K562 (cell line): ENCODE measurements around the gene CRYBB2. TPM values are rescaled to one million over a fixed set of nuclear protein-coding genes. Genes with fewer than 3 reads are reported as not detected.
A peak's percentile ranks its signal among the peaks of the same experiment; 100 is the strongest.

Experiments
- ATAC-seq: fragments of 200-7000 bp; cut with Tn5 transposase; 3 replicates; pipeline ENCODE4 v1.9.1; 2020; ENCODE audit warnings: moderate library complexity
- BruUV-seq: library from RNA; stranded (reverse); fragments of 400-500 nt; replicated peaks from 2 replicates; lab custom pipeline; 2021; lab: Mats Ljungman, UMichigan
- CTCF ChIA-PET: fragments of 300-600 bp; formaldehyde crosslinking; extraction: SDS; loops from one replicate; lab custom pipeline; 2021; ENCODE audit warnings: low intra/inter-chr PET ratio; lab: Yijun Ruan, JAX
- POLR2A ChIA-PET: fragments of 300-600, 350-650 bp; sonication (Branson Sonifier 250); formaldehyde crosslinking; extraction: SDS; loops from one replicate; lab custom pipeline; 2021; ENCODE audit warnings: antibody characterized with exemption, inconsistent platforms; lab: Yijun Ruan, JAX
- DNase-seq, 4 experiments: peaks; one replicate each; pipeline versions ENCODE4 v3.0.0 to v3.0.0-alpha.2; 2011 to 2018; ENCODE audit warnings: low spot score in 3 of 4, mixed read lengths in 3 of 4; ENCODE audit errors: extremely low read depth in 1 of 4
- FAIRE-seq: peaks from 2 replicates; lab custom pipeline; 2011; peaks lifted over from hg19 to GRCh38; lab: Jason Lieb, UNC
- H2AFZ ChIP-seq: 2 replicates; pipeline ENCODE4 v1.6.0; 2011; ENCODE audit warnings: low read depth, low read length, control low read depth, inconsistent platforms
- H3K27ac ChIP-seq: fragments of 200-600 bp; 3 replicates; pipeline ENCODE4 v1.8.0; 2011; ENCODE audit warnings: low read depth, mild to moderate bottlenecking, control low read depth, inconsistent platforms, low read length, moderate library complexity, mixed read lengths; ENCODE audit errors: extremely low read depth
- H3K27me3 ChIP-seq, 2 experiments: fragments of 300-600 bp in 1 of 2; 2 replicates in 1 of 2; 3 replicates in 1 of 2; pipeline versions ENCODE4 v1.6.0 to v1.8.0; 2011; ENCODE audit warnings: inconsistent platforms in 2 of 2, low read length in 2 of 2, mild to moderate bottlenecking in 1 of 2, mixed read lengths in 1 of 2, moderate library complexity in 1 of 2; ENCODE audit not compliant: control insufficient read depth in 2 of 2, insufficient read depth in 2 of 2
- H3K36me3 ChIP-seq: fragments of 300-600 bp; 3 replicates; pipeline ENCODE4 v1.8.0; 2011; ENCODE audit warnings: mild to moderate bottlenecking, low read length, inconsistent platforms; ENCODE audit not compliant: control insufficient read depth, insufficient read depth
- H3K4me1 ChIP-seq, 2 experiments: fragments of 200-600 bp in 1 of 2; replicated peaks in 1 of 2; 2 replicates in 1 of 2; 3 replicates in 1 of 2; pipeline versions ENCODE4 v1.5.1 to v1.8.0; 2011; ENCODE audit warnings: inconsistent platforms in 2 of 2, low read length in 2 of 2, mild to moderate bottlenecking in 1 of 2, mixed read lengths in 1 of 2, moderate library complexity in 1 of 2; ENCODE audit not compliant: control insufficient read depth in 2 of 2, insufficient read depth in 2 of 2
- H3K4me2 ChIP-seq: 2 replicates; pipeline ENCODE4 v1.6.1; 2011; ENCODE audit warnings: low read length, control low read depth, inconsistent platforms, mixed read lengths; ENCODE audit not compliant: insufficient read depth
- H3K4me3 ChIP-seq: fragments of 200-600 bp; sonication (generic), shearing (Covaris generic); 2 replicates; pipeline ENCODE4 v1.5.1; 2016; ENCODE audit warnings: control low read depth, inconsistent platforms
- H3K79me2 ChIP-seq: fragments of 200-600 bp; 3 replicates; pipeline ENCODE4 v1.8.0; 2011; ENCODE audit warnings: low read length, inconsistent platforms; ENCODE audit not compliant: control insufficient read depth, insufficient read depth
- H3K9ac ChIP-seq, 2 experiments: 2 replicates each; pipeline versions ENCODE4 v1.6.0 to v1.6.1; 2011; ENCODE audit warnings: low read depth in 2 of 2, low read length in 2 of 2, control low read depth in 1 of 2, inconsistent platforms in 1 of 2, mild to moderate bottlenecking in 1 of 2, mixed read lengths in 1 of 2; ENCODE audit not compliant: insufficient read depth in 1 of 2
- H3K9me1 ChIP-seq: one replicate; pipeline ENCODE4 v1.6.0; 2011; ENCODE audit warnings: inconsistent platforms, mild to moderate bottlenecking, low read length, moderate library complexity; ENCODE audit not compliant: control insufficient read depth, insufficient read depth
- H3K9me3 ChIP-seq: replicated peaks from 2 replicates; pipeline ENCODE4 v1.5.1; 2011; ENCODE audit warnings: low read depth, low read length, inconsistent platforms; ENCODE audit not compliant: control insufficient read depth, insufficient read depth
- H4K20me1 ChIP-seq: replicated peaks from 2 replicates; pipeline ENCODE4 v1.6.1; 2011; ENCODE audit warnings: low read length, inconsistent platforms, mixed read lengths; ENCODE audit not compliant: control insufficient read depth, insufficient read depth
- AFF4 ChIP-seq: sonication (generic); formaldehyde crosslinking; IDR thresholded peaks from 2 replicates; pipeline ENCODE4 v1.8.0; 2023; ENCODE audit warnings: mild to moderate bottlenecking, missing genetic modification reagents
- CTBP1 ChIP-seq: fragments of 450-650 bp; IDR thresholded peaks from 2 replicates; pipeline ENCODE4 v1.6.1; 2016; ENCODE audit warnings: borderline replicate concordance
- CTCF ChIP-seq, 3 experiments: IDR thresholded peaks in 2 of 3; conservative IDR thresholded peaks in 1 of 3; 2 replicates each; pipeline ENCODE4 v1.5.1; 2011 to 2012; ENCODE audit warnings: low read length in 3 of 3, mild to moderate bottlenecking in 3 of 3, control low read depth in 2 of 3, improper control_type of control experiment in 1 of 3, inconsistent platforms in 1 of 3, low read depth in 1 of 3, mixed read lengths in 1 of 3, moderate library complexity in 1 of 3; ENCODE audit not compliant: insufficient read depth in 2 of 3
- RAD21 ChIP-seq, 2 experiments: fragments of 250-450 bp in 1 of 2; fragments of 450-650 bp in 1 of 2; sonication (Bioruptor Pico) in 1 of 2; formaldehyde crosslinking in 1 of 2; IDR thresholded peaks in 1 of 2; conservative IDR thresholded peaks in 1 of 2; 2 replicates each; pipeline versions ENCODE4 v1.4.0 to v1.8.0; 2020 to 2022; ENCODE audit warnings: mild to moderate bottlenecking in 2 of 2, moderate library complexity in 1 of 2
- REST ChIP-seq, 2 experiments: fragments of 450-650 bp; formaldehyde crosslinking in 1 of 2; IDR thresholded peaks; 2 replicates each; pipeline versions ENCODE4 v1.4.0 to v1.6.1; 2014 to 2020; ENCODE audit warnings: mild to moderate bottlenecking in 2 of 2, borderline replicate concordance in 1 of 2, low read depth in 1 of 2
- TRIM28 ChIP-seq: fragments of 450-650 bp; IDR thresholded peaks from 2 replicates; pipeline ENCODE4 v1.6.1; 2017
- ZNF146 ChIP-seq: IDR thresholded peaks from one replicate; pipeline ENCODE4 v1.6.1; 2018; ENCODE audit warnings: missing compliant biosample characterization; ENCODE audit not compliant: unreplicated experiment
- WGBS: fragments of 100-300 bp; shearing (Covaris generic); methylation state at CpG from one replicate; pipeline ENCODE4 v1.1.6; 2016; ENCODE audit warnings: low coverage, mixed read lengths; ENCODE audit not compliant: insufficient coverage; ENCODE audit errors: missing lambda C conversion rate; 5-methylcytosine and 5-hydroxymethylcytosine counted together
- in situ Hi-C: fragments of 300-500 bp; cut with MboI; formaldehyde crosslinking; loops from 4 replicates; pipeline ENCODE4 v1.15.0; 2018; ENCODE audit warnings: inconsistent platforms, mixed read lengths
- intact Hi-C: fragments of 100-400 bp; cut with micrococcal nuclease; formaldehyde crosslinking; loops from 2 replicates; pipeline ENCODE4 v1.14.2; 2022
- polyA plus RNA-seq, 8 experiments: library from polyadenylated mRNA; depleted of rRNA in 4 of 8; stranded (reverse) in 5 of 8; unstranded in 3 of 8; fragments of >200 nt; fragmentation: Nextera tagmentation in 2 of 8; fragmentation: Illumina TruSeq in 1 of 8; extraction: Ambion mirVana in 2 of 8; extraction: Trizol in 1 of 8; gene quantifications; 2 replicates each; pipeline versions ENCODE4 v1.2.1 to v1.2.3, GENCODE V29; 2011 to 2014; ENCODE audit warnings: inconsistent platforms in 1 of 8, missing spikeins in 1 of 8
- total RNA-seq, 7 experiments: library from RNA; depleted of rRNA in 6 of 7; stranded (reverse); fragments of >200 nt in 6 of 7; fragmentation: Illumina TruSeq in 2 of 7; extraction: Trizol in 2 of 7; gene quantifications; 2 replicates each; pipeline versions ENCODE4 v1.2.1 to v1.2.3, GENCODE V29; 2011 to 2021; ENCODE audit warnings: low replicate concordance in 1 of 7

CRYBB2 gene
- total and polyA plus RNA-seq, 9 of the 15 experiments (the other 6 are each of a cell fraction or from before 2014, with no cell fraction given), result not detected

- Histone ChIP-seq H2AFZ (no peak overlapping the region), H3K27me3 (peaks cover 0 to 12% of the 10 kb centered on the region in 2 experiments; a peak in 4 of 5 replicates), H3K79me2 (no peaks in the 10 kb centered on the region), H4K20me1 (no peaks in the 10 kb centered on the region), H3K27ac (no peak overlapping the region), H3K9me1 (no peaks in the 10 kb centered on the region), H3K4me1 (no peaks in the 10 kb centered on the region), H3K4me3 (no peak overlapping the region), H3K9ac (no peak overlapping the region), H3K36me3 (no peaks in the 10 kb centered on the region), H3K9me3 (no peaks in the 10 kb centered on the region), H3K4me2 (no peak overlapping the region)
- TF ChIP-seq RAD21 (CRISPR knock-in tag; conservative IDR thresholded peaks at IDR 0.05 in 1 of 2, IDR thresholded peaks at IDR 0.05 in 1 of 2), result peak in 1 of 2 experiments; percentile 33; a peak in 2 of 4 replicates
- peak; percentile 34 to 44 (median 36) for TF ChIP-seq CTCF (IDR thresholded peaks at IDR 0.05 in 2 of 3, conservative IDR thresholded peaks at IDR 0.05 in 1 of 3; ENCODE audit: insufficient read depth in 2 of 3, low read depth in 1 of 3, low read length in 3 of 3)
- TF ChIP-seq TRIM28, result no peak
- TF ChIP-seq AFF4 (CRISPR knock-in tag), result no peak
- peak; percentile 11; the same call in 1 of the 2 replicates for TF ChIP-seq REST (IDR thresholded peaks at IDR 0.05; ENCODE audit: borderline replicate concordance)
- no peak for TF ChIP-seq REST (CRISPR knock-in tag; IDR thresholded peaks at IDR 0.05; ENCODE audit: low read depth)
- TF ChIP-seq ZNF146 (CRISPR knock-in tag), result no peak
- TF ChIP-seq CTBP1, result no peak
- CTCF ChIA-PET, result no interaction called here
- POLR2A ChIA-PET, result no interaction called here
- no peak for ATAC-seq
- WGBS, result 0% methylated on average over 4 of the region's 5 CpGs
- intact Hi-C loops, result no loop called here
- FAIRE-seq, result no peak
- BruUV-seq, result no TSS peak
- in situ Hi-C loops, result no loop called here
- peak in 1 of 4 experiments; percentile 11 for DNase-seq
Observed at GRCh38 chr22:25172153-25172552, 47.3 kb upstream of the CRYBB2 start.
